C4-2B (cell line): ENCODE measurements around the gene PTGIR.

Experiments used
- H3K27ac ChIP-seq: fragments of 450-650 bp; 2 replicates; pipeline ENCODE4 v1.5.1; 2017
- CTCF ChIP-seq: fragments of 450-650 bp; conservative IDR thresholded peaks from 2 replicates; pipeline ENCODE4 v1.5.1; 2017; ENCODE audit warnings: mild to moderate bottlenecking
- ZFX ChIP-seq: fragments of 450-650 bp; IDR thresholded peaks from 2 replicates; pipeline ENCODE4 v1.6.1; 2017

Gene PTGIR

GRCh38 chr19:46648961-46649960, 24.4 kb upstream of the PTGIR start:
- TF ChIP-seq CTCF (no peak), ZFX (no peak)
- H3K27ac ChIP-seq = no peak overlapping the region

GRCh38 chr19:46648060-46648960, 23.4 kb upstream of the PTGIR start:
- H3K27ac ChIP-seq = no peak overlapping the region
- no peak for TF ChIP-seq ZFX
- no peak for TF ChIP-seq CTCF

- no peak overlapping the region for H3K27ac ChIP-seq
Measured at GRCh38 chr19:46646402-46646801, 21.5 kb upstream of the PTGIR start.

GRCh38 chr19:46644720-46645119, 19.8 kb upstream of the PTGIR start:
- TF ChIP-seq CTCF (no peak), ZFX (no peak)
- H3K27ac ChIP-seq = no peak overlapping the region

More at GRCh38 chr19:46646402-46646801, 21.5 kb upstream of the PTGIR start:
- TF ChIP-seq ZFX (no peak), CTCF (no peak)

- TF ChIP-seq ZFX (no peak), CTCF (no peak)
- no peak overlapping the region for H3K27ac ChIP-seq
Measured at GRCh38 chr19:46640656-46641055, 15.8 kb upstream of the PTGIR start.

GRCh38 chr19:46639358-46640182, 14.7 kb upstream of the PTGIR start:
- TF ChIP-seq ZFX (no peak), CTCF (no peak)
- H3K27ac ChIP-seq = no peak overlapping the region
